ENCODE measurements around the gene FCN3. TPM values are rescaled to one million over a fixed set of nuclear protein-coding genes. Genes with fewer than 3 reads are reported as not detected.

The FCN3 gene
- total and polyA plus RNA-seq, 2 donors (not counting 1 experiment from before 2014, with no cell fraction given) = not detected

DNA sequence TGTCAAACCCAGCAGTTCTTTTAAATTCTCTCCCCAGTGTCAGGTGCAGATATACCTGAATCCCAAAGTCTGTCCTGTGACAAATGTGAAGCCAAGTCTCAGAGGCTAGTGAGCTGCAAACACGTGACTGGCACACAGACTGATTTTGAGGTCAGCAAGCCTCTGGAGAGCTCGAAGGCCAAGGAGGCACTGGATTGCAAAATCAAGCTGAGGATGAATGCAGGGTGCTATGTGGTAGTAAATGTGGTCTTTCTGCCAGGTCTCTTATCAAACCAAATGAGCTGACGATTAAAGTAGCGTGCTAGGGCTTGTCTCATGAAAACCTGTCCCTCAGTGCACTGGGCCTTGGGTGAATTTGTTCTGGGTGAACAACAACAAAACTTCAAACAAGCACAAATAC lies 38.4 kb upstream of the FCN3 start:
- Histone ChIP-seq H3K27ac (ENCODE audit: insufficient read depth, low read length) (no peak overlapping the region), H2AFZ (ENCODE audit: low read length) (no peak overlapping the region)

DNA sequence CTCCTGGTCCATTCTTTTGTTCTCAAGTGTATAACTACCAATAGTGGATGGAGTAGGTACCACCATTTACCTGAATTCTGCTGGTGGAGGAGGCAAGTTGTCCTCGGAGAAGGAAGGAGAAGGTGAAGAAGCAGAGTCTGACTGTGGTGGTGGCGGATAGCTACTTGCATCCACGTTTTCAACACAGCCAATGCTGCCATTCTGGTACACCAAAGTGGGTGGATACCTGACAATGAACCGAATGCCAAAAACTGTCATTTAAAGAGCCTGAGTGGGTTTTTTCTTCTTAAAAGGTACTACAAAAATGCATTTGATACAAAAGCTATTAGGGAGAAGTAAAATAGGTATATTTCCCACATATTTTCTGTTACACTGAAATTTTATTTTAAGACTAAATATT lies 37.9 kb upstream of the FCN3 start:
- no peak for TF ChIP-seq EZH2 (IDR thresholded peaks at IDR 0.05; ENCODE audit: low read length, missing control alignments)
- TF ChIP-seq, protein P1, sequence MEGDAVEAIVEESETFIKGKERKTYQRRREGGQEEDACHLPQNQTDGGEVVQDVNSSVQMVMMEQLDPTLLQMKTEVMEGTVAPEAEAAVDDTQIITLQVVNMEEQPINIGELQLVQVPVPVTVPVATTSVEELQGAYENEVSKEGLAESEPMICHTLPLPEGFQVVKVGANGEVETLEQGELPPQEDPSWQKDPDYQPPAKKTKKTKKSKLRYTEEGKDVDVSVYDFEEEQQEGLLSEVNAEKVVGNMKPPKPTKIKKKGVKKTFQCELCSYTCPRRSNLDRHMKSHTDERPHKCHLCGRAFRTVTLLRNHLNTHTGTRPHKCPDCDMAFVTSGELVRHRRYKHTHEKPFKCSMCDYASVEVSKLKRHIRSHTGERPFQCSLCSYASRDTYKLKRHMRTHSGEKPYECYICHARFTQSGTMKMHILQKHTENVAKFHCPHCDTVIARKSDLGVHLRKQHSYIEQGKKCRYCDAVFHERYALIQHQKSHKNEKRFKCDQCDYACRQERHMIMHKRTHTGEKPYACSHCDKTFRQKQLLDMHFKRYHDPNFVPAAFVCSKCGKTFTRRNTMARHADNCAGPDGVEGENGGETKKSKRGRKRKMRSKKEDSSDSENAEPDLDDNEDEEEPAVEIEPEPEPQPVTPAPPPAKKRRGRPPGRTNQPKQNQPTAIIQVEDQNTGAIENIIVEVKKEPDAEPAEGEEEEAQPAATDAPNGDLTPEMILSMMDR (conservative IDR thresholded peaks at IDR 0.05 in 1 of 2, IDR thresholded peaks at IDR 0.05 in 1 of 2; ENCODE audit: low read depth in 1 of 2, low read length in 2 of 2) = no peak
- H3K36me3 ChIP-seq (ENCODE audit: control insufficient read depth, insufficient read depth, low read length) = peaks cover 13% of the 10 kb centered on the region
- no peak overlapping the region for H3K9ac ChIP-seq (ENCODE audit: insufficient read depth, low read length)
- H4K20me1 ChIP-seq (ENCODE audit: control insufficient read depth, extremely low read depth, insufficient read depth, low read length) = no peaks in the 10 kb centered on the region
- H3K27me3 ChIP-seq (ENCODE audit: control insufficient read depth, insufficient read depth, low read length) = no peaks in the 10 kb centered on the region
- no peak overlapping the region for H3K4me3 ChIP-seq (replicated peaks in 1 of 4; ENCODE audit: control extremely low read depth in 1 of 4, insufficient read depth in 1 of 4, low read depth in 3 of 4, low read length in 4 of 4)
- H3K79me2 ChIP-seq (ENCODE audit: control insufficient read depth, insufficient read depth, low read length) = no peaks in the 10 kb centered on the region
- no peak overlapping the region for H3K27ac ChIP-seq (ENCODE audit: insufficient read depth, low read length)
- DNase-seq (ENCODE audit: low read depth in 2 of 2) = no peak
- H3K9me3 ChIP-seq (ENCODE audit: control insufficient read depth, insufficient read depth, low read depth, low read length) = no peaks in the 10 kb centered on the region
- no peak overlapping the region for H3K4me2 ChIP-seq (ENCODE audit: extremely low read depth, insufficient read depth, low read length)
- H3K4me1 ChIP-seq (ENCODE audit: control insufficient read depth, extremely low read depth, insufficient read depth, low read length) = no peaks in the 10 kb centered on the region
- H2AFZ ChIP-seq (ENCODE audit: low read length) = no peak overlapping the region

More for the DNA sequence above, 38.4 kb upstream of the FCN3 start:
- no peak overlapping the region for H3K4me3 ChIP-seq (replicated peaks in 1 of 4; ENCODE audit: control extremely low read depth in 1 of 4, insufficient read depth in 1 of 4, low read depth in 3 of 4, low read length in 4 of 4)
- H3K4me1 ChIP-seq (ENCODE audit: control insufficient read depth, extremely low read depth, insufficient read depth, low read length) = peaks cover 2% of the 10 kb centered on the region
- no peaks in the 10 kb centered on the region for H3K9me3 ChIP-seq (ENCODE audit: control insufficient read depth, insufficient read depth, low read depth, low read length)
- no peaks in the 10 kb centered on the region for H3K27me3 ChIP-seq (ENCODE audit: control insufficient read depth, insufficient read depth, low read length)
- peaks cover 15% of the 10 kb centered on the region for H3K36me3 ChIP-seq (ENCODE audit: control insufficient read depth, insufficient read depth, low read length)
- no peak for DNase-seq (ENCODE audit: low read depth in 2 of 2)
- H3K4me2 ChIP-seq (ENCODE audit: extremely low read depth, insufficient read depth, low read length) = no peak overlapping the region
- H3K79me2 ChIP-seq (ENCODE audit: control insufficient read depth, insufficient read depth, low read length) = no peaks in the 10 kb centered on the region
- H3K9ac ChIP-seq (ENCODE audit: insufficient read depth, low read length) = no peak overlapping the region
- H4K20me1 ChIP-seq (ENCODE audit: control insufficient read depth, extremely low read depth, insufficient read depth, low read length) = no peaks in the 10 kb centered on the region
- TF ChIP-seq EZH2 (IDR thresholded peaks at IDR 0.05; ENCODE audit: low read length, missing control alignments) = no peak
- TF ChIP-seq, protein P1 (conservative IDR thresholded peaks at IDR 0.05 in 1 of 2, IDR thresholded peaks at IDR 0.05 in 1 of 2; ENCODE audit: low read depth in 1 of 2, low read length in 2 of 2) = no peak

GRCh38 chr1:27410709-27411108 lies 36.1 kb upstream of the FCN3 start:
- no peak overlapping the region for H3K27ac ChIP-seq (ENCODE audit: insufficient read depth, low read length)
- no peak overlapping the region for H3K4me3 ChIP-seq (replicated peaks in 1 of 4; ENCODE audit: control extremely low read depth in 1 of 4, insufficient read depth in 1 of 4, low read depth in 3 of 4, low read length in 4 of 4)
- no peak for DNase-seq (ENCODE audit: low read depth in 2 of 2)
- H3K4me2 ChIP-seq (ENCODE audit: extremely low read depth, insufficient read depth, low read length) = no peak overlapping the region
- H4K20me1 ChIP-seq (ENCODE audit: control insufficient read depth, extremely low read depth, insufficient read depth, low read length) = no peaks in the 10 kb centered on the region
- TF ChIP-seq EZH2 (IDR thresholded peaks at IDR 0.05; ENCODE audit: low read length, missing control alignments) = no peak
- TF ChIP-seq, protein P1 (conservative IDR thresholded peaks at IDR 0.05 in 1 of 2, IDR thresholded peaks at IDR 0.05 in 1 of 2; ENCODE audit: low read depth in 1 of 2, low read length in 2 of 2) = no peak
- no peak overlapping the region for H2AFZ ChIP-seq (ENCODE audit: low read length)
- H3K9ac ChIP-seq (ENCODE audit: insufficient read depth, low read length) = no peak overlapping the region
- peaks cover 2% of the 10 kb centered on the region for H3K4me1 ChIP-seq (ENCODE audit: control insufficient read depth, extremely low read depth, insufficient read depth, low read length)
- peaks cover 19% of the 10 kb centered on the region for H3K36me3 ChIP-seq (ENCODE audit: control insufficient read depth, insufficient read depth, low read length)
- no peaks in the 10 kb centered on the region for H3K9me3 ChIP-seq (ENCODE audit: control insufficient read depth, insufficient read depth, low read depth, low read length)
- no peaks in the 10 kb centered on the region for H3K79me2 ChIP-seq (ENCODE audit: control insufficient read depth, insufficient read depth, low read length)
- no peaks in the 10 kb centered on the region for H3K27me3 ChIP-seq (ENCODE audit: control insufficient read depth, insufficient read depth, low read length)

Measured in fibroblast of lung (primary cell).